ENCODE results near the gene LINGO3.
"Not testable (repeated sequence)": the region's sequence is repeated elsewhere in the genome, so short reads cannot be mapped to it uniquely, and the experiment has no call there.

Gene LINGO3, protein sequence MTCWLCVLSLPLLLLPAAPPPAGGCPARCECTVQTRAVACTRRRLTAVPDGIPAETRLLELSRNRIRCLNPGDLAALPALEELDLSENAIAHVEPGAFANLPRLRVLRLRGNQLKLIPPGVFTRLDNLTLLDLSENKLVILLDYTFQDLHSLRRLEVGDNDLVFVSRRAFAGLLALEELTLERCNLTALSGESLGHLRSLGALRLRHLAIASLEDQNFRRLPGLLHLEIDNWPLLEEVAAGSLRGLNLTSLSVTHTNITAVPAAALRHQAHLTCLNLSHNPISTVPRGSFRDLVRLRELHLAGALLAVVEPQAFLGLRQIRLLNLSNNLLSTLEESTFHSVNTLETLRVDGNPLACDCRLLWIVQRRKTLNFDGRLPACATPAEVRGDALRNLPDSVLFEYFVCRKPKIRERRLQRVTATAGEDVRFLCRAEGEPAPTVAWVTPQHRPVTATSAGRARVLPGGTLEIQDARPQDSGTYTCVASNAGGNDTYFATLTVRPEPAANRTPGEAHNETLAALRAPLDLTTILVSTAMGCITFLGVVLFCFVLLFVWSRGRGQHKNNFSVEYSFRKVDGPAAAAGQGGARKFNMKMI

DNA sequence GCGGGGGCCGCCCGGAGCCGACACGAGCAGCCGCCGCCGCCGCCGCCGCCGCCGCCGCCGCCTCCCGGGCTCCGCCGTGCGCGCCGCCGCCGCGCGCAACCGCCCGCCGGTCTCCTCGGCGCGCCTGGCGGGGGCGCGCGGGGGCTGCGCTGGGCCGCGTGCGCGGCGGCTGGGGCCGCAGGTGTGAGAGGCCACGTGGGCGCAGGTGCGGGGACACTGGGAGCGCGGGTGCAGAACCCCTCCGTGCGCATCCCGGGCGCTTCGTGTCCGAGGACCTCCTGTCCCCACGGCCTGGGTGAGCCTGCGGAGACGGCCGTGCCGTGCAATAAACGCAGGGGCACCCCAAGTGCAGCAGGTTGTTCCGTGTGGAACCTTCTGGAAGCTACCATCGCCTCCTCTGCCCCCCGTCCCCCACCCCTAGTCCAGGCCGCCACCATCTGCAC is at the start of gene LINGO3:
LINGO3 (minus strand) TSS at position 41 of the 443 bp plus-strand sequence. CDS start 16,378 bp downstream, outside the sequence.
- DNase-seq (ENCODE audit: low read depth), result no peak

DNA sequence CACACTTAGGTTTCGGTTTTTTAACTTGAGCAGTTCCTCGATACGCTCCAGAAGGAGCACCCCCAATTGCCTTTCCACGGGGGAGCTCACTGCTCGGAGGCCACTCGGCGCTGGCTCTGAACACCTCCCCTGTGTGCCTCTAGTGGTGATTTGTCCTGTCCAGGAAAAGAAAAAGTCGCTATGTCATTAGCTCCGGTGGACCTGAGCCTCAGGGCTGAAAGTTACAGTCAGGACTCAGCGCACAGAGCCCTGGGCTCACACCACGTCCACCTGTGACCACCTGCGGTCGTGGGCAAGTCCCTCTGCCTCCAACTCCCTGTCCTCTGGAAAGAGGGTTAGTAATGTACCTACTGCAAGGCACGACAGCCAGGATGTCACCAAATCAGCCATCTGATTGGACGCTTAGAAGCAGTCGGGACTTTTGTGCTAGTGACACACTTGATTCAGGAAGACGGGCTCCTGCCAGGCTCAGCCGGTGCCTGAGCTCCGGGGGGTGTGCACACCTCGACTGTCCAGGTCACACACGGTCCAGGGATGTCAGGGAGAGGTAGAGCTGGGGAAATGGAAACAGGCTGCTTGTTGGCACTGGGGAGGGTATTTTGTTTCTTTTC is 48.2 kb upstream of the LINGO3 start:
- no peak for DNase-seq (ENCODE audit: low read depth)

DNA sequence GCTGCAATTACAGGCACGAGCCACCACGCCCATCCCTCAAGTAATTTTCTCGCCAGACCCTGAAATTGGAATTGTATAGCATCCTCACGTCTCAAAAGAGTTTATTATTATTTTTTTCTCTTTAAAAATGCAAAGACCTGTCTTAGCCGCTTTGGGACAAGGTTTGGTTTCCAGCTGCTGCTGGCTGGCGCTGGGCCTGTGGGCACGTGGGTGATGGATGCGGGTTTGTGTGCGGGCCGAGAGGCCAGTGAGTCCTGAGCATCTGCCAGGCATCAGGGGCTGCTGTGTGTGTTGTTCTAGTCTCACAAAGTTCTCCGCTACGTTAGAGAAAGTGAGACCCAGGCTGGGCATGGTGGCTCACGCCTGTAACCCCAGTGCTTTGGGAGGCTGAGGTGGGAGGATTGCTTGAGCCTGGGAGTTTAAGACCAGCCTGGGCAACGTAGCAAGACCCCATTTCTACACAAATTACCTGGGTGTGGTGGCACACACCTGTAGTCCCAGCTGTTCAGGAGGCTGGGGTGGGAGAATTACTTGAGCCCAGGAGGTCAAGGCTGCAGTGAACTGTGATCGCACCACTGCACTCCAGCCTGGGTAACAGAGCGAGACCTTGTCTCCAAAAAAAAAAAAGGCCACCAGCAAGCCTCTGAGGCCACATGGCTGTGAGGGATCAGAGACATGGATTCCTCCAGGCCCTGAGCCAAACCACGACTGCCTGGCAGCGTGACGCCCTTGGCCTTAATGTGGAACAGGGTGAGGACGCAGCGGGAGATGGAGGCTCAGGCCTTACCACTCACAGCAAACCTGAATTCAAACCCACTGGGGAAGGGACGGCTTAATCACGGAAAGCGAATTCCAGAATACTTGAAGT is 47.4 kb upstream of the LINGO3 start:
- DNase-seq (ENCODE audit: low read depth), result no peak

DNA sequence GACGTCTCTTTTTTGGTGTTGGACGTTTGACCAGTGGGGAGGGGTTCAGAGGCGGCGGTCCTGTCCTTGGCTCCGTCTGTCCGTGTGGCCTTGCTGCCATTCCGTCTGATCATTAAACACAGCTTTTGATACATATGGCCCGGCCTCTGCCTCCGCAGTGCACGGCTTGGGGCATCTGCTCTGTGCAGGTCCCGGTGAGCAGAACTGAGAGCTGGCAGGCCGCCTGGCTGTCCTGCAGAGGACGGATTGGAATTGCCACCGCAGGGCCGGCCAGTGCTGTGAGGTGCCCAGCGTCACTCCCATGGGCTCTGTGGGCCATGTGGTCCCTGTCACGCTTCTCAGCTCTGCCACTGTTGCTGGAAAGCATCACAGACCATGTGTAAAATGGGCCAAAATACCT is 46.7 kb upstream of the LINGO3 start:
- DNase-seq (ENCODE audit: low read depth), result no peak

DNA sequence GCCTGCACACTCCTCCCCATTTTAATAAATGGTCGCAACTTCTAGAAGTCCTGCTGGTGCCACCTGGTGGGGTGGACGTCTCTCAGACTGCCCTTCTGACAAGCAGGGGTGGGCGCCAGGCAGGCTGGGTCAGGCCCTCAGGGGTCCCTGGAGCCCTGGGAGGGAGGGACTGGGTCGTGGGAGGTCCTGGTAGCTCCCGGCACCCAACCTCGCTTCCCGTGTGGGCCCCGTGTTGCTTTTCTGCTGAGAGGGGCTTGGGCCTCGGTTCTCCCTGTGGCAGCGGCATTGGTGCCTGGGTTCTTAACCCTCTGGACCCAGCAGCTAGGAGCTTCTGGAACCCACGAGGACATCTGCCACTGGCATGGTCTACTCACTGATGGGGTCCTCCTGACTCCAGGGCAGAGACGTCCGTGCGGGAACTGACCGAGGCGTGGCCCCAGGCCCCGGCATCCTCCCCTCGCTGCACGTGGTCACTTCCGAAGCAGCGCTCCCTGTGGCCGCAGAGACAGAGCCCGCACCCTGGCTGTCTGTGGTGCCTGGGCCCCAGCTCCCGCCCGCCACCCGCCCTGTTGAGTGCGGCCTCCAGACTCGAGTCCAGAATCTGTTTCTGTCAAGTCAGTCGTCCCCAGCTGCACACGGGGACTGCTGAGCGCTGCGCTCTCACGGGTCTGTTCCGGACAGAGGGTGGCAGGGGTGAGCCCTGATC is 46.1 kb upstream of the LINGO3 start:
- no peak for DNase-seq (ENCODE audit: low read depth)

DNA sequence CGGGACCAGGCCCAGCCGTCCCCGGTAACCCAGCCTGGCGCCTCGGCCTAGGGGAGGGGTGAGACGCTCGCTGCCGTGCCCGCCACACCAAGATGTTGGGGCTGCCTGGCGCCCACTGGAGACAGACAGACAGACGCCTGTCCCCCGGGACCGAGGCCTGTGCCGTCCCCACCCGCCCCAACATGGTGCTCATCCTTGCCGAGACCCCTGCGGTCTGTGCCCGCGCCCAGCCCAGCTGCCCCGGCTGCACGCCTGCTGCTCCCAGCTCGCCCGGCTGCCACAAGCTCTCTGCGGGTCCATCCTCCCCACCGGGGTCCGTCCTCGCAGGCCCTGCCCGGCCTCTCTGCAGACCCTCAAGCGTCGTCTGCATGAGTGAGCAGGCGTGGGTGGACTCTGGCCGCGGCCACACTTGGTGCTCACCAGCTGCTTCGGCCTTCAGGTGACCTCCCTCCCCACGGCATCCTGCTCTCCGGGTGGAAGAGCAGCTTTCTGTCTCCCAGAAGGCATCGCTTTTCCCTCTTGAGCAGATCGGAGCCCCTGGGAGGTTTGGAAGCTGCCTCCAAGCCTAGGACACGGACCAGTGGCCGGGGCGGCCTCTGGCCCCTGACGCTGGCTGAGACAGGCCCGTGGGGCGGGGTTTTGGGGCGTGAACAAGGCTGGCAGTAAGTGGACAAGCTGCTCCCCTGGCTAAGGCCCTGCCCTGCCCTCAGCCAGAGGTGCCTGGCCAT is 45.4 kb upstream of the LINGO3 start:
- no peak for DNase-seq (ENCODE audit: low read depth)

DNA sequence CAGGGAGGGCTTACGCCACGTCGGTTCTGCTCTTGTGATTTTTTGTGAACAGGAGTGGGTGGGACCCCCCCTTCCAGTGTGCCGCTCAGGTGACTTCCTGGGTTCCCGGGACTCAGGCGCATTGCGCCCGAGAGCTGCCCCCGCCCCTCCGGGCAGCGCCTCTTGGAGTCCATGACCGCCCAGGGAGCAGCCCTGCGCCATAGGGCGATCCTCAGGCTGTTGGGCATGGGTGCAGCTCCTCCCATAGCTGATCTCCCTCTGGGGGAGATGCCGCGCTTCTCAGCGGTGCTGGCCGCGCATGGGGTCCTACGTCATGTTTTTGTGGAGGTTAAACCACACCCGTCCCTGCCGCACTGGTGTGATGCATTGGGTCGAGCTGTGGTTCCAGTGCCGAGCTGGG is 44.2 kb upstream of the LINGO3 start:
- no peak for DNase-seq (ENCODE audit: low read depth)

DNA sequence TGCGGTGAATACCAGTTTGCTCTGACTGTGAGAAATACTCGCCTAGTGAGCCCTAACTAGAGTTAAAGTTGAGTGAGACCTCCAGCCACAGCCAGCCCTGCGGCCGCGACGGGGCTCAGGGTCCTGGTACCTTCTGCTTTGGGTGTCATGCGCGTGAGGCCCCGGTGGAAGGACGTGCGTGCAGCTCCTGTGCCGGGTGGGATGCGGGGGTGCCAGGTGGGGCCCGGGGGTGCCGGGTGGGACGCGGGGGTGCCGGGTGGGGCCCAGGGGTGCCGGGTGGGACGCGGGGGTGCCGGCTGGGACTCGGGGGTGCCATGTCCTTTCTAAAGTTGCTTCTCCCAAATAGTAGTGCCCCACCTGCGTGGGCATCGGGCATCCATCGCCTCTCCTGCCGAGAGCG is 43.6 kb upstream of the LINGO3 start:
- DNase-seq (ENCODE audit: low read depth), result no peak

DNA sequence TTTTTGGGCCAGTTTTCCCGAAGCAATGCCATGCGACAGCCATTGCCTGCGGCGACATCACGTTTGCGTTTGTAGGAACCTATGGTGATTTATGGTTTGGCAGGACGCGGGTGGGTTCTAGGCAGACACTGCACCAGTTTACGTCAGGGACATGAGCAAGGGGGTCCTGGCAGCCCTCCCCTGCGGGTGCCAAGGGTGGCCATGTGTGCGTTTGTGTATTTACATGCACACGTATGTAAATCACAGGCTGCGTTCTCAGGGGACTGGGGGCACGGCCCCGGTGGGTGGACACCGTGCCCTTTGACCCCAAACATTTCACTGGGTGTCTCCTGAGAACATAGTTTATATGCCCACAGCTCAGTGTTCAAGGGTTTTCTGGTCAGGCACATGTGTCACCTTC is 42.7 kb upstream of the LINGO3 start:
- DNase-seq (ENCODE audit: low read depth), result no peak

DNA sequence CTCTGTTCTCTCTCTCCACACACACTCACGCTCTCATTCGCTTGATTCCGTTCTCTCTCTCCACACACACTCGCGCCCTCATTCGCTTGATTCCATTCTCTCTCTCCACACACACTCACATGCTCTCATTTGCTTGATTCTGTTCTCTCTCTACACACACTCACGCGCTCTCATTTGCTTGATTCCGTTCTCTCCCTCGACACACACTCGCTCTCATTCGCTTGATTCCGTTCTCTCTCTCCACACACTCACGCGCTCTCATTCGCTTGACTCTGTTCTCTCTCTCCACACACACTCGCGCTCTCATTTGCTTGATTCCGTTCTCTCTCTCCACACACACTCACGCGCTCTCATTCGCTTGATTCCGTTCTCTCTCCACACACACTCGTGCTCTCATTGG is 41.9 kb upstream of the LINGO3 start:
- not testable (repeated sequence) for DNase-seq (ENCODE audit: low read depth)

DNA sequence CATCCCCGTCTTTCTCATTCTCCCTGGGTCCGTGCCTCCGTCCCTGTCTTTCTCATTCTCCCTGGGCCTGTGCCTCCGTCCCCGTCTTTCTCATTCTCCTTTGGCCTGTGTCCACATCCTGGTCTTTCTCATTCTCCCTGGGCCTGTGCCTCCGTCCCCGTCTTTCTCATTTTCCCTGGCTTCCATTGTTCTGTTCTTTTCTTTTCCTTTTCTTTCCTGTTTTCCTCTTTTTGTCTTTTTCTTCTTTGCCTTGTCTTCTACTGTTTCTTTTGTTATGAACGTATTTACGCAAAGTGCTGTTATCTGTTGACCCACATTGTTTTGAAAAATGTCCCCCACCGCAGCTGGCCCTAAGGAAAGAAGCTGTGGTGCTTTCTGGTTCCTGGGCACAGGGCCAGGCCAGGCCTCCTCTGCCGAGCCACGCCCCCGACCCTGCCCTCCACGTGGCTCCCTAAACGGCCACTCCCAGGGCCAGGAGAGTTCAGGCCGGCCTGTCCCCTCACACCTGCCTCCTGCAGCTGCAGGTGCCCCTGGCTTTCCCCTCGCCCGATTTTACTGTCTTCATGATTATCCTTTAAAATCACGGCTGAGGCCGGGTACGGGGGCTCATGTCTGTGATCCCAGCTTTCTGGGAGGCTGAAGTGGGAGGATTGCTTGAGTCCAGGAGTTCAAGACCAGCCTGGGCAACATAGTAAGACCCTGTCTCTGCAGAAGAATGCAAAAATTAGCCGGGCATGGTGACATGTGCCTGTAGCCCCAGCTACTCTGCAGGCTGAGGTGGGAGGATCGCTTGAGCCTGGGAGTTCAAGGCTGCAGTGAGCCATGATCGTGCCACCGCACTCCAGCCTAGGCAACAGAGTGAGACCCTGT is 38.1 kb upstream of the LINGO3 start:
- no peak for DNase-seq (ENCODE audit: low read depth)

DNA sequence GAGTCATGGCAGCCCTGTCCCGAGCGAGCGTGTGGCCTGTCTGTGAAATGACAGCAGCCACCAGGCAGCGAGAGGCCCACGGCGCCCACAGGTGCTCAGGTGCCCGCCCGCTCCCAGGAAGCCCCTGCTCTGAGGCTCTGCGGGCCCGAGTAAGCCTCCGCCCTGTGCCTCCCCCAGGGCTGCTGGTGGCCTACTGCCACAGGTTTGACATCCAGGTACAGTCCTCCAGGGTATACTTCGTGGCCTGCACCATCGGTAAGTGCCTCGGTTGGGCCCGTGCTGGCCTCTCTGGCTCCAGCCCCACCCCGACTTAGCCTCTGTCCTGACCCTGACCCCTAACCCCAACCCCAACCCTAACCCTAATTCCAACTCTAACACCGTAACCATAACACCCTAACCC is 37.1 kb upstream of the LINGO3 start:
- no peak for DNase-seq (ENCODE audit: low read depth)

DNA sequence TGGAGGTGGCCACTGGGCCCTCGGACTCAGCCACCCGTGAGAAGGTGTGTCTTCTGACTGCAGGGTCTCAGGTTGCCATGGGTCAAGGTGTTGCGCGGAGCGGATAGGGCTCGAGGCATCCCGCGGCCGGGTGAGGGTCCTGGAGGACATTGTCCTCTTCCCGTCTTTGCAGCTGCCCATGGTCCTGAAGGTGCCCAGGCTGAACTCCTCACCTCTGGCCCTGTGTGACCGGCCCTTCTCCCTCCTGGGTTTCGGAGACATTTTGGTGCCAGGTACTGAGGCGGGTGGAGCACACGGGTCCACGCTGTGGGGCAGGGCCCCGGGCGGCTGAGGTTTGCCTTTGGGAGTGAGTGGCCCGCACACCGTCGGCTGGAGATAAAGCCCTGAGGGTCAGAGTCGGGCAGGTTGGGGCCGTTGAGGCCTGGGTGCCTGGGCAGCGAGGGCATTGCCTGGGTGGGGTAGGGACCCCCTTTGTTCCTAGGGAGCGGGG is 36.5 kb upstream of the LINGO3 start:
- no peak for DNase-seq (ENCODE audit: low read depth)

DNA sequence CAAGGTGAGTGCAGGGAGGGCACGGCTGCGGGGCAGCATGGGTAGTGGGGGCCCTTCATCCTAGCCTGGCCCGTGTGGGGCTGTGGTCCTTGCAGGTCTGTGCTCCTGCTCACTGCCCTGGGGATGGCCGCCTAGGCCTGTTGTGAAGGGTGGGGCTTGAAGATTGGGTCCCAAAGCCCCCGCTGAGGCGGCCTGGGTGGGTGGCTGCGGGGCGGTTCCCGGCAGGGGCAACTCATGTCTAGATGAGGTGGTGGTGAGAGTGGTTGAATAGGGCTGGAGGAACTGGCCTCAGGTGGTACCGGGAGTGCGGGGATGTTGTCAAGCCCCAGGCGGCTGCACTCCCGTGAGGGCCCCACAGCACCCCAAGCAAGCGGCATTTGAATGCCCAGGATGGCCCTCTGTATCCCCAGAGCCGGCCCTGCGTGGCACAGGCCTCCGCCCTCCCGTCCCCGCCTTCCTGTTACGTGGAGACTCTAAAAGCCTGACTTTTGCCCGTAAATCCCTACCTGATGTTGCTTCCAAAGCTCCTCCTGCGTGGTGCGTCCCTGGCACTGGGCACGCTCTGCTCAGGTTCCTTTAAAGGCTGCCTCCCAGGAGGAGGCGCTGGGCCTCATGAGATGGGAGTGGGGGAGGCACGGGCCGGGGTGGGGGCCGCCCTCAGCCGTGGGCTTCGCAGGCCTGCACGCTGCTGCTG is 35.5 kb upstream of the LINGO3 start:
- no peak for DNase-seq (ENCODE audit: low read depth)

DNA sequence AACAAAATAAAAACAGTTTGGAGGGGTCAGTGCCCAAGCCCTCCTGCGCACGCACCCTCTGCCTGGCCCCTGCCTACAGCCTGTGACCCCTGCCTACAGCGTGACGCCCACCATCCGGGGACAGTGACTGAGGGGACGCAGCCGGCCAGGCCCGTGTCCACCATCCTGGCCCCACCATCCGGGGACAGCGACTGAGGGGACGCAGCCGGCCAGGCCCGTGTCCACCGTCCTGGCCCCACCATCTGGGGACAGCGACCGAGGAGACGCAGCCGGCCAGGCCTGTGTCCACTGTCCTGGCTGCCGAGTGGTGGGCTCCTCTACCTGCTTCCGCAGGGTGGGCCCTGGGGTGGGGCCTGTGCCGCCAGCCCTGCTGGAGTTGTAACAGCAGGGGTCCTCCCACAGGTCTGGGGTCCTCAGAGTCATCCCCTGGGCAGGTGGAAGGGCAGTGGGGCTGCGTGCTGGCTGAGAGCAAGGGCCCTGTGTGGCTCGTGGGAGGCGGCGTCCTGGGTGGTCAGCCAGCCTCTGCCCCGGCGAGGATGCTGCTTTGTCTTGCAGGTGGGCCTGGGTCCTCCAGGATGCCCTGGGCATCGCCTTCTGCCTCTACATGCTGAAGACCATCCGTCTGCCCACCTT is 34.8 kb upstream of the LINGO3 start:
- DNase-seq (ENCODE audit: low read depth), result no peak

DNA sequence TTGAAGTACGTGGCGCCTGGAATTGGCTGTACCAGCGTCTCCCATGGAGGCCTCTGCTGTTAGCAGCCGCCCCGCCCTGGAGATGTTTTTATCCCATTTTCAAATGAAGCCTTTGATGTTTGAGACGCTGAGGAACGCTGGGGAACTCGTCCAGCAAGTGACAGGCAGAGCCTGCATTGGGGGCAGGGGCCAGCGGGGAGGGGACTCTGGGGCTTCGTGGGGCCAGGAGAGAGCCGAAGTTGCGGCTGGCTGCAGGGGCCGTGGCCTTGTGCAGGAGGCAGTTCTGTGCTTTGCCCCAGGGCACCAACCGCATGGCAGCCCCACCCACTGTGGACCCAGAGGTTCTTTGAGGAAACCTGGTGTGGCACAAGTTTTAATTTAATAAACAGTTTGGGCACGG is 34.0 kb upstream of the LINGO3 start:
- no peak for DNase-seq (ENCODE audit: low read depth)

DNA sequence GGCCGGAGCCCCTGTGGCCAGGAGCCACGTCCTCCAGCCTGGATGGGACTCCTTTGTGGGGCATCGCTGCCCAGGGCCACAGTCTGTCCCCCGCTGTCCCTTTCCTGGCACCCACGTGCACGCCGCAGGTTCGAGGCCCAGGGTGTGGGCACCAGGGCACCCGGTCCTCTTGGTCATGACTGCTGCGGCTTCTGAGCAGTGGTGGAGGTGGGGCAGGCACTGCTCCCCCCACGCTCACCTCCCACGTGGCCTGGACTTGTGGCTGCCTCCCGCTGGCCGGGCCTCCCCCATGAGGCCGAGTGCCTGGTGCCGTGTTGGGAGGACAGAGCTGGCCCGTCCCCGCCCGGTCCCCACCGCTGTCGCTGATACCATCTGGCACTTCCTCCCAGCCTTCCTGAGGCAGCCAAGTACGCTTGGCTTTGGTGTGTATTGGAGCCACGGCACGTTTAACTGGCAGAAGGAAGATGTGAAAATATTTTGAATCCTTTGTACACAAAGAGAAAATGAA is 33.3 kb upstream of the LINGO3 start:
- DNase-seq (ENCODE audit: low read depth), result no peak

DNA sequence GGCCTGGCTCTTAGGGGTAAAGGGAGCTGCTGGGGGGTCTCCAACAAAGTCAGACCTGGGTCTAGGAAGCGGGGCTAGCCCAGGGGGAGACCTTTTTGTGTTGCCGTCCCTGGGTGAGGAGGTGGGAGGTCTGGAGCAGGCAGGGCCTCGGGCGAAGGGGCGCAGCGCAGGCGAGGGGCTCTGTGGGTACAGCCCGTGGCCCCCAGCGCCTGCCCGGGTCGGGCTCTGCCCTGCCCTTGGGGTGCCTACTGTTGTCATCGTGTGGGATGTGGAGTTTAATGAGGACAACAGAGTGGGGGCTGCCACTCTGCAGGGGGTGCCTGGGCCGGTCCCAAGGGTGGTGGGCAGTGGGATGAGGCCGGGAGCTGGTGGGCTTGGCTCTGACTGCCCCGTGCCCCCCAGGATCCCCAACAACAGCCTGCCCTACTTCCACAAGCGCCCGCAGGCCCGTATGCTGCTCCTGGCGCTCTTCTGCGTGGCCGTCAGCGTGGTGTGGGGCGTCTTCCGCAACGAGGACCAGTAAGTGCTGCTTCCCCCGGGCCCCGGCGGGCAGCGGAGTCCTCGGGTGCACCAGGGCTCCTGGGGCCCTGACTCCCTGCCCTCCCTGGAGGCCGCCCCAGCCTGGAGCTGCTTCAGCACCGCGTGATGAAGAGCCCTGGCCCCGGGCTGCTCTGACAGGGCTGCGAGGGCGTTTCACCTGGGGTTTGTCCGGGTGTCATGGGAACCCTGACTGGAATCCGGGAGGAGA is 32.7 kb upstream of the LINGO3 start:
- no peak for DNase-seq (ENCODE audit: low read depth)

Measured in stimulated activated CD8-positive, alpha-beta memory T cell treated with anti-CD3 and anti-CD28 coated beads, Interleukin-7, amount 100 ng/mL, for 24 hours (primary cell).